ENCODE data around the gene CTCF.

CTCF gene

GRCh38 chr16:67653128-67653788, 90.9 kb downstream of the CTCF start:
- DNase-seq (ENCODE audit: low spot score), result no peak

- no peak for DNase-seq (ENCODE audit: low spot score)
Measured at GRCh38 chr16:67653789-67654402, 91.6 kb downstream of the CTCF start.

- no peak for DNase-seq (ENCODE audit: low spot score)
Measured at GRCh38 chr16:67654403-67654911, 92.1 kb downstream of the CTCF start.

- no peak for DNase-seq (ENCODE audit: low spot score)
Measured at GRCh38 chr16:67655363-67655762, 93.0 kb downstream of the CTCF start.

- no peak for DNase-seq (ENCODE audit: low spot score)
Measured at GRCh38 chr16:67656344-67657016, 94.2 kb downstream of the CTCF start.

GRCh38 chr16:67657017-67657608, 94.8 kb downstream of the CTCF start:
- DNase-seq (ENCODE audit: low spot score), result no peak

- DNase-seq (ENCODE audit: low spot score), result no peak
Measured at GRCh38 chr16:67657751-67658518, 95.6 kb downstream of the CTCF start.

GRCh38 chr16:67658849-67659674, 96.7 kb downstream of the CTCF start:
- DNase-seq (ENCODE audit: low spot score), result no peak

GRCh38 chr16:67659675-67660563, 97.6 kb downstream of the CTCF start, which contains the start of gene ACD:
TSS of gene ACD (minus strand) at chr16:67660260. CDS start at chr16:67660220, 40 bp downstream.
- peak; percentile 96 for DNase-seq (ENCODE audit: low spot score)

- peak; percentile 99 for DNase-seq (ENCODE audit: low spot score)
Measured at GRCh38 chr16:67660564-67661028, 98.3 kb downstream of the CTCF start, which contains the start of gene PARD6A. TSS of gene PARD6A (plus strand) at chr16:67660960. CDS start at chr16:67661039, 79 bp downstream.

- DNase-seq (ENCODE audit: low spot score), result no peak
Measured at GRCh38 chr16:67661101-67661761, 98.9 kb downstream of the CTCF start.

- DNase-seq (ENCODE audit: low spot score), result no peak
Measured at GRCh38 chr16:67661886-67662652, 99.7 kb downstream of the CTCF start.

GRCh38 chr16:67662653-67663010, 100.3 kb downstream of the CTCF start:
- DNase-seq (ENCODE audit: low spot score), result no peak

- peak; percentile 67 for DNase-seq (ENCODE audit: low spot score)
Measured at GRCh38 chr16:67663151-67663876, 101.0 kb downstream of the CTCF start.

- DNase-seq (ENCODE audit: low spot score), result no peak
Measured at GRCh38 chr16:67663877-67664222, 101.5 kb downstream of the CTCF start.

GRCh38 chr16:67664258-67664657, 101.9 kb downstream of the CTCF start:
- no peak for DNase-seq (ENCODE audit: low spot score)

- DNase-seq (ENCODE audit: low spot score), result no peak
Measured at GRCh38 chr16:67664871-67665270, 102.5 kb downstream of the CTCF start.

GRCh38 chr16:67665598-67665997, 103.3 kb downstream of the CTCF start:
- DNase-seq (ENCODE audit: low spot score), result no peak
